ENCODE measurements around the gene KLHL22. TPM values are rescaled to one million over a fixed set of nuclear protein-coding genes. Genes with fewer than 3 reads are reported as not detected.

Gene KLHL22
- total and polyA plus RNA-seq, 2 of the 13 experiments (the other 11 are each of a cell fraction or from before 2014, with no cell fraction given) = 10.9 to 14.8 TPM

DNA sequence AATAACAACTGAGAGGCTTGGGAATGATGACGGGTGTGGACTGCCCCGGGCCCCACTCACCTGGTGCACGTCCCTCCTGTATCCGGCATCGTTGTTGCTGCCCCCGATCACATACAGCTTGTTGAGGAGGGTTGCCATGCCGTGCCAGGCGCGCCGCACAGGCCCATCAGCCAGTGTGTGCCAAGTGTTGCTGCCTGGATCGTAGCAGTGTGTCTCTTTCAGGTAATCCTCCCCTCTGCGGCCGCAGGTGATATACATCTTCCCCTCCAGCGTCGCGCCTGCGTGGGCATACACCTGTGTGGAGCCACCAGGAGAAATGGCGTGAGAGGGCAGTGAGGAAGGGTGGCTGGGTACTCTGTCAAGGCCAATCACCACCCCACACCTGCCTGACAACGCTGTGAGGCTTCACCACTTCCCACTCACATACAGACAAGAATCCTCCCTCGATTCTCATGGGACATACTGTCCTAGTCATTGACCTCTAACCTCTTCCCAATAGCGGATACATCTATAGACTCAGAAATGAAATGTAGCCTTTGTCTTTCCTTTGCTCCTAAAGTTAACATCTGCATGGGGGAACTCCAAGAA is 49.1 kb downstream of the KLHL22 start (continued):
- TF ChIP-seq, protein P1, sequence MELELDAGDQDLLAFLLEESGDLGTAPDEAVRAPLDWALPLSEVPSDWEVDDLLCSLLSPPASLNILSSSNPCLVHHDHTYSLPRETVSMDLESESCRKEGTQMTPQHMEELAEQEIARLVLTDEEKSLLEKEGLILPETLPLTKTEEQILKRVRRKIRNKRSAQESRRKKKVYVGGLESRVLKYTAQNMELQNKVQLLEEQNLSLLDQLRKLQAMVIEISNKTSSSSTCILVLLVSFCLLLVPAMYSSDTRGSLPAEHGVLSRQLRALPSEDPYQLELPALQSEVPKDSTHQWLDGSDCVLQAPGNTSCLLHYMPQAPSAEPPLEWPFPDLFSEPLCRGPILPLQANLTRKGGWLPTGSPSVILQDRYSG (CRISPR knock-in tag; IDR thresholded peaks at IDR 0.05) = no peak
- TF ChIP-seq CBX5 (CRISPR knock-in tag; IDR thresholded peaks at IDR 0.05; ENCODE audit: borderline replicate concordance) (no peak), KDM4B (CRISPR knock-in tag; IDR thresholded peaks at IDR 0.05) (no peak), PRDM15 (CRISPR knock-in tag; IDR thresholded peaks at IDR 0.05) (no peak), ADNP (CRISPR knock-in tag; IDR thresholded peaks at IDR 0.05) (no peak), RFXANK (CRISPR knock-in tag; IDR thresholded peaks at IDR 0.05) (no peak)
- TF ChIP-seq, protein P2, sequence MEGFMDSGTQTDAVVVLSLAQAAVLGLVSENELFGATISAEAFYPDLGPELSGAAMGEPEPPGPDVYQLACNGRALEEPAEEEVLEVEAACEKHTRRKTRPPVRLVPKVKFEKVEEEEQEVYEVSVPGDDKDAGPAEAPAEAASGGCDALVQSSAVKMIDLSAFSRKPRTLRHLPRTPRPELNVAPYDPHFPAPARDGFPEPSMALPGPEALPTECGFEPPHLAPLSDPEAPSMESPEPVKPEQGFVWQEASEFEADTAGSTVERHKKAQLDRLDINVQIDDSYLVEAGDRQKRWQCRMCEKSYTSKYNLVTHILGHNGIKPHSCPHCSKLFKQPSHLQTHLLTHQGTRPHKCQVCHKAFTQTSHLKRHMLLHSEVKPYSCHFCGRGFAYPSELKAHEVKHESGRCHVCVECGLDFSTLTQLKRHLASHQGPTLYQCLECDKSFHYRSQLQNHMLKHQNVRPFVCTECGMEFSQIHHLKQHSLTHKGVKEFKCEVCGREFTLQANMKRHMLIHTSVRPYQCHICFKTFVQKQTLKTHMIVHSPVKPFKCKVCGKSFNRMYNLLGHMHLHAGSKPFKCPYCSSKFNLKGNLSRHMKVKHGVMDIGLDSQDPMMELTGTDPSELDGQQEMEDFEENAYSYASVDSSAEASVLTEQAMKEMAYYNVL (CRISPR knock-in tag; IDR thresholded peaks at IDR 0.05; ENCODE audit: borderline replicate concordance) = no peak

All from HepG2 (cell line).